ENCODE results near the gene MSMO1.

MSMO1 gene

GRCh38 chr4:165386328-165386727 is 58.9 kb downstream of the MSMO1 start:
- no peak for FAIRE-seq

DNA sequence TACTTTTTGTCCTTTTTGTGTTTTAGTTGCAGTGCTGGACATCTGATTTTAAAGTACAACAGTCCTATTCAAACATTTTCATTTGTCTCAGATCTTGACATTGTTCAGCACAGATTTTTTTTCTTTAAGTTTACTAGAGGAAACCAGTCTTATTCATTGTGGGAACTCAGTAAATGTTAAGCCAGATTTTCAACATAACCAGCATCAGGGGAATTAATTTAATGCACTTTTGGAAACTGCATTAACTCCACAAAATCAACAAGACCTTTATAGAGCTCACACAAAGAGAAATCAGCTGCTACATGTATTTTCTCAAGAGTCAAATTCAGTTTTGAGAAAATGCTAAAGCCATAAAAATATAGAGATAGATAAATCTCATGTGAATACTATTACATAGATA is 61.3 kb downstream of the MSMO1 start:
- FAIRE-seq (no peak), DNase-seq (ENCODE audit: insufficient read length, low spot score) (no peak)

More at GRCh38 chr4:165386328-165386727, 58.9 kb downstream of the MSMO1 start:
- DNase-seq (ENCODE audit: insufficient read length, low spot score): no peak

All from GM19239 (cell line).